A673 (cell line): ENCODE results near the gene PIP5K1A.

Source experiments
- EZH2 ChIP-seq: fragments of 200-600 bp; sonication (generic); IDR thresholded peaks from 2 replicates; pipeline ENCODE4 v1.6.1; 2017; ENCODE audit warnings: borderline replicate concordance, low read depth, mild to moderate bottlenecking, mixed read lengths, antibody characterized with exemption, low read length; ENCODE audit not compliant: poor library complexity, severe bottlenecking
- TF ChIP-seq, protein P1 (sequence below): fragments of 300-800, 200-600 bp; sonication (generic); conservative IDR thresholded peaks from 2 replicates; pipeline ENCODE4 v1.5.1; 2017; ENCODE audit warnings: low read depth, mild to moderate bottlenecking, antibody characterized with exemption, low read length, moderate library complexity, mixed read lengths

DNA sequence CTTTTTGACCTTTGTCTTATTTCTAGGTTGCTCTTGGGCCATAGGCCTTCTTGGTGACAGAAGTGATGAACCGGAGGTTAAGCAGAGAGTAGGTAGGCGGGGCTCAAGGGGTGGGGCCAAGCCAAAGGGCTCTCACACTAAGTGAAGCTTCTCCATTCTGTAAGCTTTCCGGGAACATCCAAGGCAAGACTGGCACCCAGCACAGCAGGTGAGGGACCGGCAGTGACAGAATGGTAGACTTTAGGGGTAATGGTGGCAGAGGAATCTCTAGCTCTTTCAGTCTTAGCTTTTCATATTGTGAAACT lies 41.9 kb upstream of the PIP5K1A start, which contains the start of gene TNFAIP8L2:
- TF ChIP-seq, protein P1, sequence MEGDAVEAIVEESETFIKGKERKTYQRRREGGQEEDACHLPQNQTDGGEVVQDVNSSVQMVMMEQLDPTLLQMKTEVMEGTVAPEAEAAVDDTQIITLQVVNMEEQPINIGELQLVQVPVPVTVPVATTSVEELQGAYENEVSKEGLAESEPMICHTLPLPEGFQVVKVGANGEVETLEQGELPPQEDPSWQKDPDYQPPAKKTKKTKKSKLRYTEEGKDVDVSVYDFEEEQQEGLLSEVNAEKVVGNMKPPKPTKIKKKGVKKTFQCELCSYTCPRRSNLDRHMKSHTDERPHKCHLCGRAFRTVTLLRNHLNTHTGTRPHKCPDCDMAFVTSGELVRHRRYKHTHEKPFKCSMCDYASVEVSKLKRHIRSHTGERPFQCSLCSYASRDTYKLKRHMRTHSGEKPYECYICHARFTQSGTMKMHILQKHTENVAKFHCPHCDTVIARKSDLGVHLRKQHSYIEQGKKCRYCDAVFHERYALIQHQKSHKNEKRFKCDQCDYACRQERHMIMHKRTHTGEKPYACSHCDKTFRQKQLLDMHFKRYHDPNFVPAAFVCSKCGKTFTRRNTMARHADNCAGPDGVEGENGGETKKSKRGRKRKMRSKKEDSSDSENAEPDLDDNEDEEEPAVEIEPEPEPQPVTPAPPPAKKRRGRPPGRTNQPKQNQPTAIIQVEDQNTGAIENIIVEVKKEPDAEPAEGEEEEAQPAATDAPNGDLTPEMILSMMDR, result no peak
- TF ChIP-seq EZH2, result no peak
